ENCODE measurements around the gene ERLIN1.

ERLIN1 gene

GRCh38 chr10:100114976-100115770 lies 70.7 kb downstream of the ERLIN1 start (continued):
- 0 out of 2 replicates have a peak, but pooled peaks have one; percentile 23 for TF ChIP-seq REST (tag by site-specific recombination; IDR thresholded peaks at IDR 0.05)
- peak; percentile 66 for TF ChIP-seq ZNF426 (tag by site-specific recombination; IDR thresholded peaks at IDR 0.05)
- peak; percentile 61 for TF ChIP-seq ZNF623 (tag by site-specific recombination; IDR thresholded peaks at IDR 0.05)
- peak; percentile 70 for TF ChIP-seq ZBTB11 (tag by site-specific recombination; conservative IDR thresholded peaks at IDR 0.05; ENCODE audit: low read depth)
- TF ChIP-seq ZNF555 (tag by site-specific recombination; conservative IDR thresholded peaks at IDR 0.05) = peak; percentile 57
- 0 out of 2 replicates have a peak, but pooled peaks have one; percentile 67 for TF ChIP-seq ZNF202 (tag by site-specific recombination; IDR thresholded peaks at IDR 0.05; ENCODE audit: borderline replicate concordance)
- TF ChIP-seq TCF7L2 (IDR thresholded peaks at IDR 0.05; ENCODE audit: borderline replicate concordance, low read depth, low read length) = no peak
- TF ChIP-seq ZBTB8A (tag by site-specific recombination; IDR thresholded peaks at IDR 0.05) = peak; percentile 58
- TF ChIP-seq ZNF433 (tag by site-specific recombination; IDR thresholded peaks at IDR 0.05; ENCODE audit: low read depth) = 0 out of 2 replicates have a peak, but pooled peaks have one; percentile 9
- TF ChIP-seq ZNF654 (tag by site-specific recombination; IDR thresholded peaks at IDR 0.05; ENCODE audit: low read depth) = 0 out of 2 replicates have a peak, but pooled peaks have one; percentile 10
- TF ChIP-seq ZNF350 (tag by site-specific recombination; IDR thresholded peaks at IDR 0.05) = no peak
- no peak for TF ChIP-seq BCL11A (tag by site-specific recombination; IDR thresholded peaks at IDR 0.05; ENCODE audit: low read depth)
- peak; percentile 78 for TF ChIP-seq ZNF518A (tag by site-specific recombination; conservative IDR thresholded peaks at IDR 0.05; ENCODE audit: low read depth)
- TF ChIP-seq ZNF394 (tag by site-specific recombination; IDR thresholded peaks at IDR 0.05; ENCODE audit: borderline replicate concordance) = peak; percentile 82; the same call in 1 of the 2 replicates
- peak; percentile 33; the same call in 1 of the 2 replicates for TF ChIP-seq ZNF560 (tag by site-specific recombination; IDR thresholded peaks at IDR 0.05; ENCODE audit: borderline replicate concordance)
- no peak for TF ChIP-seq ZNF416 (tag by site-specific recombination; IDR thresholded peaks at IDR 0.05)
- 0 out of 2 replicates have a peak, but pooled peaks have one; percentile 16 for TF ChIP-seq ZNF266 (tag by site-specific recombination; IDR thresholded peaks at IDR 0.05; ENCODE audit: low read depth)

Data from HEK293 (cell line).